HEK293T (cell line): ENCODE results near the gene STK25.

Experiments
- CTCF ChIA-PET: fragments of 350-600 bp; formaldehyde crosslinking; extraction: SDS; loops from one replicate; lab custom pipeline; 2021; ENCODE audit warnings: antibody characterized with exemption, inconsistent platforms; lab: Yijun Ruan, JAX
- POLR2A ChIA-PET: fragments of 350-600 bp; formaldehyde crosslinking; extraction: SDS; loops from one replicate; lab custom pipeline; 2020; ENCODE audit warnings: antibody characterized with exemption, inconsistent platforms; lab: Yijun Ruan, JAX
- DNase-seq: peaks from one replicate; pipeline ENCODE4 v3.0.0; 2012; ENCODE audit warnings: mixed read lengths; ENCODE audit errors: extremely low spot score
- ARNT ChIP-seq: fragments of 450-650 bp; IDR thresholded peaks from 2 replicates; pipeline ENCODE4 v1.6.1; 2017; ENCODE audit warnings: mild to moderate bottlenecking
- BHLHE40 ChIP-seq: fragments of 450-650 bp; IDR thresholded peaks from 2 replicates; pipeline ENCODE4 v1.6.1; 2016; ENCODE audit warnings: mild to moderate bottlenecking, moderate library complexity, borderline replicate concordance
- CTBP1 ChIP-seq: fragments of 450-650 bp; IDR thresholded peaks from 2 replicates; pipeline ENCODE4 v1.6.1; 2016; ENCODE audit warnings: borderline replicate concordance
- ELF4 ChIP-seq: fragments of 450-650 bp; IDR thresholded peaks from 2 replicates; pipeline ENCODE4 v1.6.1; 2017; ENCODE audit warnings: antibody characterized with exemption
- FOXA1 ChIP-seq: fragments of 450-650 bp; IDR thresholded peaks from 2 replicates; pipeline ENCODE4 v1.6.1; 2016; ENCODE audit warnings: mild to moderate bottlenecking
- FOXK2 ChIP-seq: fragments of 450-650 bp; IDR thresholded peaks from 2 replicates; pipeline ENCODE4 v1.6.1; 2016; ENCODE audit warnings: mild to moderate bottlenecking
- FOXM1 ChIP-seq: fragments of 450-650 bp; IDR thresholded peaks from 2 replicates; pipeline ENCODE4 v1.6.1; 2017; ENCODE audit warnings: mild to moderate bottlenecking, borderline replicate concordance
- HDGF ChIP-seq: fragments of 450-650 bp; IDR thresholded peaks from 2 replicates; pipeline ENCODE4 v1.6.1; 2017; ENCODE audit warnings: antibody characterized with exemption, borderline replicate concordance
- L3MBTL2 ChIP-seq: fragments of 450-650 bp; conservative IDR thresholded peaks from 2 replicates; pipeline ENCODE4 v1.6.1; 2016; ENCODE audit warnings: mild to moderate bottlenecking
- LEF1 ChIP-seq: fragments of 450-650 bp; IDR thresholded peaks from 2 replicates; pipeline ENCODE4 v1.6.1; 2017; ENCODE audit warnings: mild to moderate bottlenecking, borderline replicate concordance
- NFRKB ChIP-seq: fragments of 450-650 bp; IDR thresholded peaks from 2 replicates; pipeline ENCODE4 v1.6.1; 2016; ENCODE audit warnings: mild to moderate bottlenecking, moderate library complexity
- PKNOX1 ChIP-seq: fragments of 450-650 bp; IDR thresholded peaks from 2 replicates; pipeline ENCODE4 v1.6.1; 2016
- SP1 ChIP-seq: fragments of 450-650 bp; IDR thresholded peaks from 2 replicates; pipeline ENCODE4 v1.6.1; 2017
- SUZ12 ChIP-seq: fragments of 450-650 bp; IDR thresholded peaks from 2 replicates; pipeline ENCODE4 v1.6.1; 2016; ENCODE audit warnings: mild to moderate bottlenecking
- TARDBP ChIP-seq: fragments of 450-650 bp; IDR thresholded peaks from 2 replicates; pipeline ENCODE4 v1.6.1; 2016
- ZNF384 ChIP-seq: fragments of 450-650 bp; IDR thresholded peaks from 2 replicates; pipeline ENCODE4 v1.6.1; 2016

The STK25 gene

GRCh38 chr2:241535871-241536655, 27.7 kb upstream of the STK25 start:
- TF ChIP-seq FOXK2 (no peak), NFRKB (no peak), ELF4 (no peak), CTBP1 (no peak)
- ChIA-PET POLR2A (no interaction called here), CTCF (interaction anchor here (0.9 kb wide), 1 partner anchor 11 kb away, joined by 3 read pairs; no protein-coding TSS in a partner anchor)
- no peak for DNase-seq

GRCh38 chr2:241534701-241535375, 26.5 kb upstream of the STK25 start:
- ChIA-PET POLR2A (interaction anchor here (1.1 kb wide), 1 partner anchor 167 kb away, joined by 3 read pairs; the partner anchor contains the start of gene ING5), CTCF (no interaction called here)
- no peak for DNase-seq
- no peak for TF ChIP-seq SP1
- no peak for TF ChIP-seq FOXK2
- no peak for TF ChIP-seq LEF1
- no peak for TF ChIP-seq PKNOX1
- TF ChIP-seq L3MBTL2: no peak

DNA sequence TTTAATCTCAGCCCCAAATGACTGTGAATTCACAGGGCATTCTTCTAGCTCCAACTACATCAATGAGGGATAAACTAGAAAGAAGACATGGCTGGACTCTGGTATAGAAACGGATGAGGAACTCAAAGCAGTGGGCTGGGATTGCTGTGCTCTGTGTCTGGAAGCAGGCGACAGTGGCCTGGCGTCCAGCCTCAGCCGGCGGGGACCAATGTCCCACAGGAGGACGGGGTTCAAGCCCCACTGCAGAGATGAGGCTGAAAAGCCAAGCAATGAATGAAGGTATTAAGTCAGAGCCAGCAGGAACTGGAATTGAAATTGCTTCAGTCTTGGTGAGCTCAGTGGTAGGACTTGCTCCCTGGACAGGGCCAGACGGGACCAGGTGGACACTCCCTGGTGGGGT, 25.9 kb upstream of the STK25 start:
- POLR2A ChIA-PET: interaction anchor here (1.1 kb wide), 1 partner anchor 167 kb away, joined by 3 read pairs; the partner anchor contains the start of gene ING5
- no peak for TF ChIP-seq TARDBP
- TF ChIP-seq ELF4: no peak
- TF ChIP-seq SP1: no peak
- no peak for TF ChIP-seq PKNOX1
- TF ChIP-seq FOXA1: no peak
- TF ChIP-seq SUZ12: no peak
- no peak for TF ChIP-seq BHLHE40
- no peak for TF ChIP-seq ARNT
- TF ChIP-seq FOXK2: no peak
- CTCF ChIA-PET: no interaction called here
- DNase-seq: no peak

- TF ChIP-seq ELF4 (no peak), FOXA1 (no peak), ZNF384 (no peak), TARDBP (no peak), SP1 (no peak), BHLHE40 (no peak), SUZ12 (no peak), FOXK2 (no peak), CTBP1 (no peak), ARNT (no peak), FOXM1 (no peak), NFRKB (no peak), PKNOX1 (no peak), LEF1 (no peak), L3MBTL2 (no peak), HDGF (no peak)
- no peak for DNase-seq
- ChIA-PET CTCF (no interaction called here), POLR2A (no interaction called here)
These were observed 24.6 kb upstream of the STK25 start for GRCh38 chr2:241532733-241533601.

DNA sequence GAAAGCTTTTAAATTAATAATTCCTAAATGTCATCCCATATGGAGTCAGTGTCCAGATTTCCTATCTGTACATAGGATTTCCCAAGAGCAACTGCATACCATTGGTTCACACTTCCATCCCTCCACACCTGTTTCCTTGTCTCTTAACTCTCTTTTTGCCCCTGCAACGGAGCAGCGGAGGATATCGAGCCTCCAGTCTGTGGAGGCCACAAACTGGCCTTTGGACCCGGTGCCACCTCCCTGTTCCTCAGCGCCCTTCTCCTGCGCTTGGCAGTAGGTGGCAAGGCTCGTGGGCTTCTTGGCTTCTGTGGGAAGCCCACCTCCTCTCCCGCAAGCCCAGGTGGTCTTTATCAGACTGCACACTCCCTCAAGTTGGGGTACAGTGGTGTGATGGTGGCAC, 23.8 kb upstream of the STK25 start:
- ChIA-PET POLR2A (no interaction called here), CTCF (no interaction called here)
- DNase-seq: no peak
- TF ChIP-seq LEF1 (no peak), SUZ12 (no peak), L3MBTL2 (no peak), PKNOX1 (no peak), CTBP1 (no peak), FOXM1 (no peak), ZNF384 (no peak), ARNT (no peak), SP1 (no peak), FOXK2 (no peak), FOXA1 (no peak), ELF4 (no peak), BHLHE40 (no peak), NFRKB (no peak), HDGF (no peak)
